RWPE1 (cell line): ENCODE measurements around the gene FOXJ3.
A peak's percentile ranks its signal among the peaks of the same experiment; 100 is the strongest.

Experiments used
- CTCF ChIA-PET: fragments of 350-600 bp; sonication (Branson Sonifier 250); formaldehyde crosslinking; extraction: SDS; loops from one replicate; lab custom pipeline; 2021; lab: Yijun Ruan, JAX
- POLR2A ChIA-PET: fragments of 400-600 bp; formaldehyde crosslinking; extraction: SDS; loops from one replicate; lab custom pipeline; 2020; ENCODE audit warnings: antibody characterized with exemption; ENCODE audit not compliant: low non-redundant PET; lab: Yijun Ruan, JAX
- DNase-seq: peaks from one replicate; pipeline ENCODE4 v3.0.0; 2012; ENCODE audit warnings: low spot score
- H3K27ac ChIP-seq: fragments of 450-650 bp; 2 replicates; pipeline ENCODE4 v1.5.1; 2017
- TF ChIP-seq, protein P1 (sequence below): fragments of 450-650 bp; conservative IDR thresholded peaks from 2 replicates; pipeline ENCODE4 v1.5.1; 2017; ENCODE audit warnings: low read depth, mild to moderate bottlenecking

FOXJ3 gene

DNA sequence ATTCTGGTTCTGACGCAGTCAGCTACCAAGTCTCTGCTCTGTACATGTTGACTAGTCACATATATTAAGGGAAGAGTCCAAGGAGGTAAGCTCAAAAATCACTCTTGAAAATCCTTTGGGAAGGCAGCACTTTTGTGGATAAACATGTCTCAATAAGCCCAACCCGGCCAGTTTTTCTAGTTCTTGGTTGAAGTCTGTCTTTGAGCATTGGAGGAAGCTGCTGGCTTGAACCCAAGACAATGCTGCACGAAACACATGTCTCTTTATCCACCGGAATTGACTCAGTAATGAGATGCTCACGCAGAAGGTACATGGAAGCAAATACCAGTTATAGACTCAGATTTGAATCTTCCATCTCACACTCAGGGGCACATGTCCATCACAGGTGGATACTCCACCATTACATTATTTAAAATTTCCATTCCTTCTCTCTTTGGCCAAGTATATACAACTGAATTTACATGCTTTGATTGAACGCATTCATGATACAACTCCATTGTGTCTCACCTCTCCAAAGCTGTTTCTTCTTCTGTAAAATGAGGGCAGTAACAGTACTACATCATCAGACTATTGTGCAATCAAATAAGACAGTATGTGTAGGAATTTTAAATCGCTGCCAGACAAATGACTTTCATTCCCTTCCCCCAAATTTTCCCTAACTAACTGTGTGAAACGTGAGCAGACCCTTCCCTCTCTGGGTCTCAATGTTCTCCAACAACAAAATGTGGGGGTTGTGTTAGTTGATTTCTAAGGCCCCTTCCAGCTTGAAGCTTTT lies 160.9 kb downstream of the FOXJ3 start:
- H3K27ac ChIP-seq: no peak overlapping the region
- peak; percentile 70 for DNase-seq
- ChIA-PET CTCF (interaction anchor here (0.5 to 1.8 kb wide), 25 partner anchors 9 to 1946 kb away, joined by 3 to 7 read pairs (median 4); partner anchors contain the start of gene FOXJ3), POLR2A (no interaction called here)
- TF ChIP-seq, protein P1, sequence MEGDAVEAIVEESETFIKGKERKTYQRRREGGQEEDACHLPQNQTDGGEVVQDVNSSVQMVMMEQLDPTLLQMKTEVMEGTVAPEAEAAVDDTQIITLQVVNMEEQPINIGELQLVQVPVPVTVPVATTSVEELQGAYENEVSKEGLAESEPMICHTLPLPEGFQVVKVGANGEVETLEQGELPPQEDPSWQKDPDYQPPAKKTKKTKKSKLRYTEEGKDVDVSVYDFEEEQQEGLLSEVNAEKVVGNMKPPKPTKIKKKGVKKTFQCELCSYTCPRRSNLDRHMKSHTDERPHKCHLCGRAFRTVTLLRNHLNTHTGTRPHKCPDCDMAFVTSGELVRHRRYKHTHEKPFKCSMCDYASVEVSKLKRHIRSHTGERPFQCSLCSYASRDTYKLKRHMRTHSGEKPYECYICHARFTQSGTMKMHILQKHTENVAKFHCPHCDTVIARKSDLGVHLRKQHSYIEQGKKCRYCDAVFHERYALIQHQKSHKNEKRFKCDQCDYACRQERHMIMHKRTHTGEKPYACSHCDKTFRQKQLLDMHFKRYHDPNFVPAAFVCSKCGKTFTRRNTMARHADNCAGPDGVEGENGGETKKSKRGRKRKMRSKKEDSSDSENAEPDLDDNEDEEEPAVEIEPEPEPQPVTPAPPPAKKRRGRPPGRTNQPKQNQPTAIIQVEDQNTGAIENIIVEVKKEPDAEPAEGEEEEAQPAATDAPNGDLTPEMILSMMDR: no peak

DNA sequence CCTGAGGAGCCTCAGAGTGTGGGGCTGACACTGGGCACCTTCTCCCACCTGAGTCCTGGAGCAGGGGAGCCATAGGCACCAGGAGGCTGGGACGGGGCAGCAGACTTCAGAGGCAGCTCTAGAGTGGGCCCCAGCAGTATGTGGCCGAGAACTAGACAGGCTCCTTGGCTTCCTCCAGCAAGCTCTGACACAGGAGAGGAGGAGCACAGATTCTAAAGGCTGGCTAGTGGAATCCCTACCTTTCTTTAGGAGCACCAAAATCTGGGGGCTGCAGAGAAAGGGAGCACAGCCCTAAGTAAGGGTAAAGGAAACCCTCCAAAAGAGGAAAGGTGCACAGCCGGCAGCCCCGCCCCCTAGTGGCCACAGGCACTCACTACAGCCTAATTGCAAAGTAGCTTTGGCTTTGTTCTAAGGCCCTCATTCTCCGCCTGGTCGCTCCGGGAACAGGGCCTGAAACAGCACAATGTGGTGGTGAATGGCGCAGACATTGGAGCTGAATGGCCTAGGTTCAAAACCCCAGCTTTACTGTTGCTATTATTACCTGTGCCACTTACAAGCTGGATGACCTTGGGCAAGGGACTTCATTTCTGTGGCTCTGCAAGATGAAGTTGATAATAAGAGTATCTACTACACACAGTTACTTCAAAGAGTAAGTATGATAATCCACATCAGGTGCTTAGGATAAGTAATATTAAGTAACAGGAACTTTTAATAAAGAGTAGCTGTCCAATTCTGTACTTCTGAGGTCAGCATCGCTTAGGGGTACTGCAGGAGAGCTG lies 161.7 kb downstream of the FOXJ3 start:
- peak; percentile 48 for DNase-seq
- ChIA-PET CTCF (interaction anchor here (0.6 to 1.8 kb wide), 22 partner anchors 10 to 1945 kb away, joined by 3 to 7 read pairs (median 4); partner anchors contain the start of gene FOXJ3), POLR2A (no interaction called here)
- TF ChIP-seq, protein P1: peak; percentile 95
- H3K27ac ChIP-seq: peak overlapping the region; percentile 63

DNA sequence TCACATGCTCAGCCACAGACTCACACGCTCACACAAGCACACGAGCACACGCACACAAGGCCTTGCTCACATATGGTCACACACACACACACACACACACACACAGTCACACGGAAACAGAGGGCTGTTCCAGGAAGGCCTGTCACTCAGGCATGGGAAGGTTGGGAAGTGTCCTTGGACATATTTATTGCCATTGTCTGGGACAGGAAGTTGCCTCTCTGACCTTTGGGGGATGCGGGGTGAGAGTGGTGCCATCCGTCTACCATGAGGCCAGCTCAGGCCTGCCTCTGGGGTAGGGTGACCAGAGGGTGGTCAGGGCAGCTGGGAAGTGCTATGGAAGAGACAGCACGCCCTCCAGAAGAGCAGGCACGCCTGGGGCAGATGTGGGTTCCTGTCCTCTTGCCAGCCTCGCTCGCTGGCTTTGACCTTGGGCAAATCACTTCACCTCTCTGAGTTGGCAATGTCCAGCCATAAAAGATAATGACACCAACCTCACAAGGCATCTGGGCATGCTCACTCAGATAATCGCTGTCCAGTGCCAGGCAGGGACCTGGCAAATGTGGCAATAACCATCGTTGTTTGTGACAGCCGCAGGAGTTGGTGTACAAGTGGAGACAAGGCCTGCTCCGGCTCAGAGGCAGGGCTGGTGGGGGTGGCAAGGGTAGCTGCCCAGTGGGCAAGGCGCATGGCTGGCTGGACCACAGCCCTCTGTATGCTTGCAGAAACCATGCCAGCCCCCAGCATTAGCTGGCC lies 162.5 kb downstream of the FOXJ3 start:
- POLR2A ChIA-PET: no interaction called here
- DNase-seq: no peak
- peak overlapping the region; percentile 63 for H3K27ac ChIP-seq
- CTCF ChIA-PET: interaction anchor here (0.5 to 1.8 kb wide), 11 partner anchors 10 to 781 kb away, joined by 3 to 6 read pairs (median 5); partner anchors contain the start of gene FOXJ3
- TF ChIP-seq, protein P1: no peak

DNA sequence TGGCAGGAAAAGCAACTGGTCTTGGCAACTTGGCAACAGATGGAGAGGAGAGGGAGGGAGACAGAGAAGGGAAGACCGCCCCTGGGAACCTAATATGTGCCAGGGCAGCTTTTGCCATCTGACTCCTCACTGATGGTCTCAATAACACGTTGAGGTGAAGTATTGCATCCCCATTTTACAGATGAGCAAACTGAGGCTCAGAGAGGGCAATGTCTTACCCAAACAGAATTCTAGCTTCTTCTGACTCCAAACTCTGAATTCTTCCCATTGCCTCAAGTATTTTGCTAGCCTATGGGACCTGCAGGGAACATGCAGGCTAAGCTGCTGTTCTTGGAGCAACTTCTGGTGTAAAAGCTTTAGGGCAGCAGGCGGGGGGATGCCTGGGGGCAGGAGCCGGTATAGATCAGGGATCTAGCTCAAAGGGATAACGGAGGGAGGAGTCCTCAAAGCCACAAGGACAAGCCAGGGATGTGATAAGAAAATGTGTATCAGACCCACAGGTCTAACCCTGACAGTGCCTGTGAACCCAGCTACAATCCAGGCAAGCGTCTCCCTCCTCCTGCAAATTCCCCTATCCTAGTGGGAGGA lies 163.3 kb downstream of the FOXJ3 start:
- TF ChIP-seq, protein P1: no peak
- no peak for DNase-seq
- ChIA-PET POLR2A (no interaction called here), CTCF (interaction anchor here (1.0 kb wide), 1 partner anchor 66 kb away, joined by 3 read pairs; no protein-coding TSS in a partner anchor)
- H3K27ac ChIP-seq: peak overlapping the region; percentile 63

DNA sequence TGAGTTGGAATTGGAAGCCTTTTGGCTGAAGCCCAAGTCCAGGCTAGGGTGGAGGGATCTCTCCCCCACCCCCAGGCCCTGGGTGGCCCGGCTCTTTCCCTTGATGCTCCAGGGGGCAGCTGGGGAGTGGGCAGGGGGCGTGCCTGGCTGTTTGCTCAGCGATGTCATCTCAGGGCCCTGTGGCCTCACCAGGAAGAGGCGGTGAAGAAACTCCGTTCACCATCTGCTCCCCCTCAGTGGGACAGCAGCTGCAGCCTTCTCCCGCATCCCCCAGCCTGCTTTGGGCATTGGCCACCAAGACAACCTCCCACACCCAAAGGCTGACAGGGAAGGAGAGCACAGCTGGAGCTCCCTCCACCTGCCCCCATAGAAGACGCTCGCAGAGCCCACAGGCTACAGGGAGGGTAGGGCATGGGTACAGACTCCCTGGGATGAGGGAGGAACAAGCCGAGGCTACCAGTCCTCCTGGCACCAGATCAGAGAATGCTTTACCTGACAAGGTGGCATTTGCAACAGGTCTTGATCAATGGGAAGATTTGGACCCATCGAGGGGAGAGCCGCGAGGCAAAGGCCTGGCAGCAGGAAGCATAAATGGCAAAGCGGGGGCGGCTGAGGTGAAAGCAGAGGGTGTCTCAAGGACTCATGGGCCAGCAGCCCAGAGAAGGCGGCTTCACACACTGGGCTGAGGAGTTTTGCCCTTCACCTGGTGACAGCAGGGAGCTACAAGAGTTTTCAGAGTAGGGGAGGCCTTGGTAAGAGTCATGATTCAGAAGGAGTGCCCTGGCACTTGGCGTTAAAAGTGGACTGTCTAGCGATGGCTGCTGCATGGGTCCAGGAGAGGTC lies 164.0 kb downstream of the FOXJ3 start:
- TF ChIP-seq, protein P1: no peak
- DNase-seq: no peak
- ChIA-PET CTCF (no interaction called here), POLR2A (no interaction called here)
- H3K27ac ChIP-seq: no peak overlapping the region
